ENCODE results near the gene SMPDL3A. TPM values are rescaled to one million over a fixed set of nuclear protein-coding genes. Genes with fewer than 3 reads are reported as not detected.

SMPDL3A gene
- total and polyA plus RNA-seq, 2 donors (not counting 3 experiments of a cell fraction or from before 2014, with no cell fraction given), result 4.1 to 4.2 TPM

GRCh38 chr6:122788663-122789181 lies 336 bp upstream of the SMPDL3A start:
- peaks cover 9 to 21% of the 10 kb centered on the region in 2 experiments for H3K27me3 ChIP-seq (ENCODE audit: control insufficient read depth in 2 of 2, insufficient read depth in 2 of 2, low read length in 2 of 2)
- FAIRE-seq (peak; percentile 81), DNase-seq (ENCODE audit: low read depth, low spot score) (no peak)
- no TSS peak for BruUV-seq (replicated peaks)
- H2AFZ ChIP-seq (ENCODE audit: low read depth, low read length), result peak overlapping the region; percentile 98
- peak overlapping the region; percentile 86 for H3K4me2 ChIP-seq (ENCODE audit: insufficient read depth, low read length)
- peak overlapping the region; percentile 77 for H3K9ac ChIP-seq (replicated peaks; ENCODE audit: extremely low read depth, insufficient read depth, low read length)
- no peaks in the 10 kb centered on the region for H3K9me1 ChIP-seq (replicated peaks; ENCODE audit: control insufficient read depth, extremely low read depth, insufficient read depth, low read length)
- peak overlapping the region in 2 of 3 experiments; percentile 53 to 91 for H3K4me3 ChIP-seq (replicated peaks in 1 of 3; ENCODE audit: insufficient read depth in 1 of 3, low read depth in 1 of 3, low read length in 3 of 3)
- no peaks in the 10 kb centered on the region for H3K36me3 ChIP-seq (ENCODE audit: control insufficient read depth in 2 of 2, extremely low read depth in 1 of 2, insufficient read depth in 2 of 2, low read length in 2 of 2)
- intact Hi-C loops (cut with micrococcal nuclease), result loop anchor here (1.0 to 10.0 kb wide), 4 partner anchors 50 to 394 kb away; partner anchors contain the start of genes HSF2, PKIB and SERINC1
- dilution Hi-C loops (cut with MboI; ENCODE audit: extremely low pct_ligation_motif_present, low sequenced_read_pairs), result no loop called here
- no peaks in the 10 kb centered on the region for H3K79me2 ChIP-seq (ENCODE audit: control insufficient read depth, insufficient read depth, low read length)
- CTCF ChIA-PET, result interaction anchor here (0.9 to 2.2 kb wide), 8 partner anchors 18 to 67 kb away, joined by 3 to 16 read pairs (median 4); no protein-coding TSS in a partner anchor
- POLR2A ChIA-PET, result no interaction called here
- no peaks in the 10 kb centered on the region for H4K20me1 ChIP-seq (replicated peaks; ENCODE audit: control insufficient read depth, extremely low read depth, insufficient read depth, low read length)
- no peak overlapping the region for H3K27ac ChIP-seq (ENCODE audit: insufficient read depth, low read depth, low read length)
- no peaks in the 10 kb centered on the region for H3K9me3 ChIP-seq (replicated peaks; ENCODE audit: control insufficient read depth, insufficient read depth, low read length)
- H3K4me1 ChIP-seq (ENCODE audit: control insufficient read depth, extremely low read depth, insufficient read depth, low read length), result peaks cover 6% of the 10 kb centered on the region
- no peak for TF ChIP-seq POLR2AphosphoS5 (IDR thresholded peaks at IDR 0.05; ENCODE audit: insufficient read depth, low read depth, low read length)
- TF ChIP-seq GATA2 (IDR thresholded peaks at IDR 0.05; ENCODE audit: insufficient read depth, insufficient read length, low read depth, low read length), result no peak
- peak; percentile 58 for TF ChIP-seq EZH2 (IDR thresholded peaks at IDR 0.05; ENCODE audit: borderline replicate concordance, low read depth, low read length, severe bottlenecking)

GRCh38 chr6:122790028-122790422 lies 967 bp downstream of the SMPDL3A start:
- TSS peak; percentile 22 for BruUV-seq (replicated peaks)
- peak overlapping the region; percentile 98 for H2AFZ ChIP-seq (ENCODE audit: low read depth, low read length)
- FAIRE-seq, result no peak
- H4K20me1 ChIP-seq (replicated peaks; ENCODE audit: control insufficient read depth, extremely low read depth, insufficient read depth, low read length), result no peaks in the 10 kb centered on the region
- CTCF ChIA-PET, result interaction anchor here (1.1 to 2.2 kb wide), 7 partner anchors 9 to 68 kb away, joined by 3 to 16 read pairs (median 6); no protein-coding TSS in a partner anchor
- dilution Hi-C loops (cut with MboI; ENCODE audit: extremely low pct_ligation_motif_present, low sequenced_read_pairs) (no loop called here), intact Hi-C loops (cut with micrococcal nuclease) (no loop called here)
- H3K79me2 ChIP-seq (ENCODE audit: control insufficient read depth, insufficient read depth, low read length), result no peaks in the 10 kb centered on the region
- H3K4me2 ChIP-seq (ENCODE audit: insufficient read depth, low read length), result peak overlapping the region; percentile 86
- TF ChIP-seq MYC (IDR thresholded peaks at IDR 0.05; ENCODE audit: low read depth, low read length) (no peak), MAX (IDR thresholded peaks at IDR 0.05; ENCODE audit: insufficient read depth, insufficient read length) (no peak), POLR2A (IDR thresholded peaks at IDR 0.05; ENCODE audit: low read depth, low read length) (no peak), EZH2 (IDR thresholded peaks at IDR 0.05; ENCODE audit: borderline replicate concordance, low read depth, low read length, severe bottlenecking) (no peak), CTCF (IDR thresholded peaks at IDR 0.05; ENCODE audit: extremely low read depth in 1 of 2, insufficient read depth in 1 of 2, low read depth in 1 of 2, low read length in 2 of 2) (no peak), POLR2AphosphoS5 (IDR thresholded peaks at IDR 0.05; ENCODE audit: insufficient read depth, low read depth, low read length) (no peak), GATA2 (IDR thresholded peaks at IDR 0.05; ENCODE audit: insufficient read depth, insufficient read length, low read depth, low read length) (no peak), FOS (IDR thresholded peaks at IDR 0.05; ENCODE audit: borderline replicate concordance, insufficient read depth, low read length) (no peak), JUN (IDR thresholded peaks at IDR 0.05; ENCODE audit: borderline replicate concordance, insufficient read depth, insufficient read length, low read depth) (no peak)
- H3K27me3 ChIP-seq (ENCODE audit: control insufficient read depth in 2 of 2, insufficient read depth in 2 of 2, low read length in 2 of 2), result peaks cover 9 to 21% of the 10 kb centered on the region in 2 experiments
- peak overlapping the region; percentile 31 for H3K27ac ChIP-seq (ENCODE audit: insufficient read depth, low read depth, low read length)
- H3K4me1 ChIP-seq (ENCODE audit: control insufficient read depth, extremely low read depth, insufficient read depth, low read length), result peaks cover 6% of the 10 kb centered on the region
- H3K4me3 ChIP-seq (replicated peaks in 1 of 3; ENCODE audit: insufficient read depth in 1 of 3, low read depth in 1 of 3, low read length in 3 of 3), result peak overlapping the region; percentile 53 to 91 (median 58)
- no peaks in the 10 kb centered on the region for H3K9me3 ChIP-seq (replicated peaks; ENCODE audit: control insufficient read depth, insufficient read depth, low read length)
- H3K9me1 ChIP-seq (replicated peaks; ENCODE audit: control insufficient read depth, extremely low read depth, insufficient read depth, low read length), result no peaks in the 10 kb centered on the region
- POLR2A ChIA-PET, result no interaction called here
- no peak for DNase-seq (ENCODE audit: low read depth, low spot score)
- H3K9ac ChIP-seq (replicated peaks; ENCODE audit: extremely low read depth, insufficient read depth, low read length), result peak overlapping the region; percentile 77
- no peaks in the 10 kb centered on the region for H3K36me3 ChIP-seq (ENCODE audit: control insufficient read depth in 2 of 2, extremely low read depth in 1 of 2, insufficient read depth in 2 of 2, low read length in 2 of 2)

All from endothelial cell of umbilical vein (primary cell).